ENCODE data around the gene CTNNA1. TPM values are rescaled to one million over a fixed set of nuclear protein-coding genes. Genes with fewer than 3 reads are reported as not detected.

CTNNA1 gene
- total and polyA plus RNA-seq, 2 of the 8 experiments (the other 6 are each of a cell fraction or from before 2014, with no cell fraction given), result 115 to 349 TPM

GRCh38 chr5:138898742-138899141 lies 145.5 kb downstream of the CTNNA1 start:
- Histone ChIP-seq H4K20me1 (replicated peaks in 1 of 2; ENCODE audit: control insufficient read depth in 1 of 2, insufficient read depth in 2 of 2, low read length in 2 of 2) (no peaks in the 10 kb centered on the region), H3K9ac (replicated peaks in 1 of 4; ENCODE audit: extremely low read depth in 1 of 4, low read depth in 3 of 4, low read length in 3 of 4) (no peak overlapping the region), H3K4me1 (replicated peaks in 1 of 4; ENCODE audit: control insufficient read depth in 3 of 4, insufficient read depth in 4 of 4, low read length in 3 of 4) (peaks cover 0 to 6% (median 0%) of the 10 kb centered on the region in 4 experiments; a peak in 2 of 7 replicates), H2BK120ac (replicated peaks; ENCODE audit: low read depth, low read length) (no peak overlapping the region), H3K23ac (ENCODE audit: insufficient read length) (no peak overlapping the region), H3K4ac (replicated peaks; ENCODE audit: insufficient read length, low read depth, low read length) (no peak overlapping the region), H3K56ac (replicated peaks; ENCODE audit: insufficient read length, low read depth, low read length) (no peak overlapping the region), H2BK5ac (ENCODE audit: low read depth, low read length) (no peak overlapping the region), H3K79me1 (ENCODE audit: low read depth, low read length) (peaks cover 2% of the 10 kb centered on the region; the same call in 1 of the 2 replicates), H3K4me3 (ENCODE audit: extremely low read depth in 1 of 4, insufficient read depth in 2 of 4, low read depth in 3 of 4, low read length in 4 of 4) (no peak overlapping the region), H3K9me3 (ENCODE audit: insufficient read depth in 2 of 2, low read depth in 1 of 2, low read length in 1 of 2) (no peaks in the 10 kb centered on the region), H3K23me2 (ENCODE audit: low read depth, low read length) (no peaks in the 10 kb centered on the region), H3K36me3 (ENCODE audit: control insufficient read depth in 2 of 4, insufficient read depth in 4 of 4, low read length in 3 of 4) (peaks cover 0 to 12% (median 4%) of the 10 kb centered on the region in 4 experiments; a peak in 6 of 8 replicates), H2BK15ac (ENCODE audit: low read length) (no peak overlapping the region), H4K8ac (ENCODE audit: extremely low read depth, insufficient read depth, low read length) (no peak overlapping the region), H3K79me2 (ENCODE audit: control insufficient read depth in 1 of 2, insufficient read depth in 2 of 2, low read length in 2 of 2) (no peaks in the 10 kb centered on the region), H3K27ac (ENCODE audit: low read depth, low read length) (no peak overlapping the region), H3K18ac (ENCODE audit: extremely low read depth, low read length) (no peak overlapping the region), H2AFZ (ENCODE audit: low read length) (no peak overlapping the region), H4K5ac (ENCODE audit: insufficient read length, low read depth, low read length) (no peak overlapping the region), H2BK20ac (ENCODE audit: low read length) (no peak overlapping the region), H3K14ac (ENCODE audit: insufficient read length) (no peak overlapping the region), H3K4me2 (ENCODE audit: insufficient read depth in 1 of 2, low read depth in 2 of 2, low read length in 2 of 2) (no peak overlapping the region), H4K91ac (replicated peaks; ENCODE audit: insufficient read length, low read length) (no peak overlapping the region), H3K27me3 (replicated peaks in 1 of 4; ENCODE audit: control insufficient read depth in 3 of 4, extremely low read depth in 1 of 4, insufficient read depth in 3 of 4, low read length in 3 of 4) (no peaks in the 10 kb centered on the region), H2AK5ac (ENCODE audit: low read depth, low read length) (no peak overlapping the region), H2BK12ac (ENCODE audit: low read depth, low read length) (no peak overlapping the region)
- TF ChIP-seq ZNF274 (IDR thresholded peaks at IDR 0.05; ENCODE audit: borderline replicate concordance, extremely low read depth, low read length) (no peak), RXRA (IDR thresholded peaks at IDR 0.05; ENCODE audit: insufficient read depth, low read depth, low read length) (no peak), KDM5A (IDR thresholded peaks at IDR 0.05; ENCODE audit: low read length) (no peak), HDAC2 (IDR thresholded peaks at IDR 0.05; ENCODE audit: borderline replicate concordance in 1 of 2, low read depth in 2 of 2, low read length in 2 of 2) (no peak), EZH2 (IDR thresholded peaks at IDR 0.05; ENCODE audit: low read depth, low read length, severe bottlenecking) (no peak), CEBPB (IDR thresholded peaks at IDR 0.05; ENCODE audit: low read depth, low read length) (no peak), YY1 (IDR thresholded peaks at IDR 0.05; ENCODE audit: low read depth, low read length) (no peak), KDM4A (IDR thresholded peaks at IDR 0.05; ENCODE audit: low read depth, low read length, severe bottlenecking) (no peak), POLR2AphosphoS5 (IDR thresholded peaks at IDR 0.05; ENCODE audit: low read depth, low read length) (no peak), TAF1 (IDR thresholded peaks at IDR 0.05; ENCODE audit: low read depth, low read length) (no peak), GABPA (IDR thresholded peaks at IDR 0.05; ENCODE audit: borderline replicate concordance, insufficient read depth, low read length) (no peak), TEAD4 (IDR thresholded peaks at IDR 0.05; ENCODE audit: low read depth, low read length) (no peak)
- FAIRE-seq (no peak), DNase-seq (ENCODE audit: low read depth in 1 of 2, low spot score in 2 of 2) (no peak)
- ChIA-PET POLR2A (ENCODE audit: partially characterized antibody) (interaction anchor here (0.5 to 1.2 kb wide), 2 partner anchors 27 to 146 kb away, joined by 3 to 5 read pairs; no protein-coding TSS in a partner anchor), CTCF (ENCODE audit: partially characterized antibody) (interaction anchor here (0.6 to 1.1 kb wide), 3 partner anchors 13 to 364 kb away, joined by 3 to 4 read pairs (median 3); no protein-coding TSS in a partner anchor)
- WGBS, 2 experiments (ENCODE audit: extremely low coverage in 1 of 2, insufficient coverage in 1 of 2, insufficient read length in 1 of 2, insufficient replicate concordance in 2 of 2, low coverage in 1 of 2, low lambda C conversion rate in 2 of 2, missing lambda C conversion rate in 1 of 2), result 93% methylated on average over 2 of the region's 2 CpGs; no CpG with 5 or more reads in 1 of the 2 experiments
